GM12878 (cell line): ENCODE measurements around the gene LTB4R2. TPM values are rescaled to one million over a fixed set of nuclear protein-coding genes. Genes with fewer than 3 reads are reported as not detected.

Experiments
- ATAC-seq: fragments of 200-7000 bp; cut with Tn5 transposase; 3 replicates; pipeline ENCODE4 v1.9.1; 2020; ENCODE audit warnings: mild to moderate bottlenecking, moderate library complexity
- BruUV-seq: library from RNA; stranded (reverse); fragments of 400-500 nt; replicated peaks from 2 replicates; lab custom pipeline; 2021; lab: Mats Ljungman, UMichigan
- CTCF ChIA-PET: fragments of 300-600 bp; sonication (Branson Sonifier 250); formaldehyde crosslinking; extraction: SDS; loops from one replicate; lab custom pipeline; 2021; ENCODE audit warnings: inconsistent platforms; lab: Yijun Ruan, JAX
- POLR2A ChIA-PET: fragments of 350-600 bp; formaldehyde crosslinking; extraction: SDS; loops from one replicate; lab custom pipeline; 2021; ENCODE audit warnings: inconsistent platforms; lab: Charles Lee
- RAD21 ChIA-PET: fragments of 300-600 bp; sonication (Branson Sonifier 250); formaldehyde crosslinking; loops from one replicate; lab custom pipeline; 2023; ENCODE audit warnings: antibody characterized with exemption; ENCODE audit not compliant: unreplicated experiment; lab: Charles Lee
- SMC1A ChIA-PET: fragments of 300-600 bp; sonication (Branson Sonifier 250); formaldehyde crosslinking; loops from one replicate; lab custom pipeline; 2023; ENCODE audit not compliant: unreplicated experiment, uncharacterized antibody; lab: Charles Lee
- DNase-seq: peaks from one replicate; pipeline ENCODE4 v3.0.0-alpha.2; 2011; ENCODE audit warnings: low read depth, low spot score
- FAIRE-seq: peaks from 3 replicates; lab custom pipeline; 2011; peaks lifted over from hg19 to GRCh38; lab: Jason Lieb, UNC
- H2AFZ ChIP-seq: 2 replicates; pipeline ENCODE4 v1.6.0; 2011; ENCODE audit warnings: low read depth, low read length, control low read depth; ENCODE audit not compliant: control insufficient read depth
- H3K27ac ChIP-seq: 2 replicates; pipeline ENCODE4 v1.5.1; 2011; ENCODE audit warnings: control low read depth; ENCODE audit not compliant: control insufficient read depth, insufficient read depth
- H3K27me3 ChIP-seq, 2 experiments: replicated peaks in 1 of 2; 2 replicates each; pipeline versions ENCODE4 v1.6.0 to v1.6.1; 2011; ENCODE audit warnings: low read length in 1 of 2; ENCODE audit not compliant: control insufficient read depth in 2 of 2, insufficient read depth in 2 of 2
- H3K36me3 ChIP-seq, 2 experiments: 2 replicates each; pipeline ENCODE4 v1.5.1; 2011; ENCODE audit warnings: low read length in 1 of 2; ENCODE audit not compliant: control insufficient read depth in 2 of 2, insufficient read depth in 2 of 2
- H3K4me1 ChIP-seq: 2 replicates; pipeline ENCODE4 v1.6.1; 2011; ENCODE audit warnings: mild to moderate bottlenecking, low read length, moderate library complexity, mixed read lengths; ENCODE audit not compliant: control insufficient read depth, insufficient read depth
- H3K4me2 ChIP-seq: 2 replicates; pipeline ENCODE4 v1.6.0; 2011; ENCODE audit warnings: control low read depth; ENCODE audit not compliant: control insufficient read depth, insufficient read depth
- H3K4me3 ChIP-seq: fragments of 200-600 bp; sonication (generic); 2 replicates; pipeline ENCODE4 v1.5.1; 2016
- H3K79me2 ChIP-seq: 2 replicates; pipeline ENCODE4 v1.6.0; 2011; ENCODE audit warnings: low read length; ENCODE audit not compliant: control insufficient read depth, insufficient read depth
- H3K9ac ChIP-seq: 2 replicates; pipeline ENCODE4 v1.8.0; 2011; ENCODE audit warnings: low read length, control low read depth, mixed read lengths; ENCODE audit not compliant: control insufficient read depth, insufficient read depth
- H3K9me3 ChIP-seq: replicated peaks from 3 replicates; pipeline ENCODE4 v1.5.1; 2011; ENCODE audit warnings: mild to moderate bottlenecking, low read length; ENCODE audit not compliant: control insufficient read depth, insufficient read depth
- H4K20me1 ChIP-seq: 2 replicates; pipeline ENCODE4 v1.6.0; 2011; ENCODE audit not compliant: control insufficient read depth, insufficient read depth
- BCL11A ChIP-seq: IDR thresholded peaks from 2 replicates; pipeline ENCODE4 v1.6.1; 2011; ENCODE audit warnings: low read depth, low read length
- CEBPZ ChIP-seq: fragments of 150-350 bp; IDR thresholded peaks from 2 replicates; pipeline ENCODE4 v1.6.1; 2016; ENCODE audit warnings: low read depth, low read length
- CHD4 ChIP-seq: fragments of 200-600 bp; sonication (generic); IDR thresholded peaks from 2 replicates; pipeline ENCODE4 v1.6.1; 2016; ENCODE audit warnings: mild to moderate bottlenecking
- FOS ChIP-seq: IDR thresholded peaks from 3 replicates; pipeline ENCODE4 v1.6.1; 2011; ENCODE audit warnings: borderline replicate concordance; ENCODE audit not compliant: insufficient read length; ENCODE audit errors: extremely low read depth
- FOXM1 ChIP-seq: IDR thresholded peaks from 2 replicates; pipeline ENCODE4 v1.6.1; 2012; ENCODE audit warnings: low read depth, mild to moderate bottlenecking, inconsistent platforms, low read length, moderate library complexity
- HDGF ChIP-seq: fragments of 450-650 bp; IDR thresholded peaks from 2 replicates; pipeline ENCODE4 v1.6.1; 2016; ENCODE audit warnings: antibody characterized with exemption
- NFIC ChIP-seq: IDR thresholded peaks from 2 replicates; pipeline ENCODE4 v1.6.1; 2012; ENCODE audit warnings: low read depth, mild to moderate bottlenecking, inconsistent platforms, low read length, moderate library complexity
- NR2F1 ChIP-seq: fragments of 450-650 bp; conservative IDR thresholded peaks from 2 replicates; pipeline ENCODE4 v1.6.1; 2017; ENCODE audit warnings: mild to moderate bottlenecking
- NRF1 ChIP-seq: conservative IDR thresholded peaks from 2 replicates; pipeline ENCODE4 v1.6.1; 2011; ENCODE audit warnings: mild to moderate bottlenecking, low read depth, low read length, improper control_type of control experiment
- POU2F2 ChIP-seq: IDR thresholded peaks from 3 replicates; pipeline ENCODE4 v1.6.1; 2011; ENCODE audit warnings: low read depth, mild to moderate bottlenecking, low read length, borderline replicate concordance
- YY1 ChIP-seq: IDR thresholded peaks from 2 replicates; pipeline ENCODE4 v1.6.1; 2011; ENCODE audit warnings: low read depth, mild to moderate bottlenecking, low read length
- ZSCAN29 ChIP-seq: fragments of 450-650 bp; IDR thresholded peaks from 2 replicates; pipeline ENCODE4 v1.6.1; 2017; ENCODE audit warnings: mild to moderate bottlenecking, moderate library complexity
- WGBS: methylation state at CpG from one replicate; pipeline ENCODE4 v1.1.6; 2016; ENCODE audit warnings: low lambda C conversion rate; ENCODE audit not compliant: insufficient replicate concordance, insufficient coverage; ENCODE audit errors: missing lambda C conversion rate; 5-methylcytosine and 5-hydroxymethylcytosine counted together
- in situ Hi-C: fragments of 300-500 bp; cut with MboI; formaldehyde crosslinking; loops from 9 replicates; pipeline ENCODE4 v1.14.3; 2018; ENCODE audit warnings: mixed read lengths
- intact Hi-C: fragments of 100-400 bp; cut with micrococcal nuclease; formaldehyde crosslinking; loops from one replicate; pipeline ENCODE4 v1.14.2; 2022; ENCODE audit not compliant: unreplicated experiment
- polyA plus RNA-seq, 11 experiments: library from polyadenylated mRNA; depleted of rRNA in 4 of 11; unstranded in 6 of 11; stranded (reverse) in 5 of 11; fragments of >200 nt; fragmentation: Nextera tagmentation in 4 of 11; fragmentation: Illumina TruSeq in 1 of 11; extraction: Ambion mirVana in 4 of 11; extraction: Trizol in 1 of 11; gene quantifications; 1 replicate in 1 of 11; 2 replicates in 10 of 11; pipeline versions ENCODE4 v1.2.1 to v1.2.3, GENCODE V29; 2011 to 2016; ENCODE audit warnings: inconsistent platforms in 2 of 11, missing spikeins in 2 of 11, low read depth in 1 of 11
- small RNA-seq: library from RNA; depleted of rRNA; stranded (forward); fragments of <200 nt; gene quantifications from one replicate; pipeline ENCODE3, GENCODE V24; 2014
- total RNA-seq, 4 experiments: library from RNA; depleted of rRNA in 3 of 4; stranded (reverse); fragments of >200 nt in 3 of 4; fragmentation: Illumina TruSeq in 1 of 4; extraction: Trizol in 1 of 4; gene quantifications; 2 replicates each; pipeline versions ENCODE4 v1.2.1 to v1.2.3, GENCODE V29; 2013 to 2021

Gene LTB4R2
- total and polyA plus RNA-seq, 10 of the 15 experiments (the other 5 are each of a cell fraction or from before 2014, with no cell fraction given): 0.06 to 16.0 (median 2.6) TPM

GRCh38 chr14:24360281-24360680 is 50.3 kb downstream of the LTB4R2 start (continued):
- no peak for TF ChIP-seq CEBPZ
- no peak for TF ChIP-seq FOS
- no peak for TF ChIP-seq NR2F1

GRCh38 chr14:24361326-24361725 is 51.4 kb downstream of the LTB4R2 start:
- FAIRE-seq: no peak
- SMC1A ChIA-PET: interaction anchor here (1.1 to 2.0 kb wide), 9 partner anchors 9 to 75 kb away, joined by 3 to 15 read pairs (median 6); partner anchors contain the start of gene RIPK3
- POLR2A ChIA-PET: interaction anchor here (1.2 to 2.2 kb wide), 4 partner anchors 21 to 70 kb away, joined by 3 to 8 read pairs (median 4); partner anchors contain the start of genes KHNYN and RIPK3

More at GRCh38 chr14:24361326-24361725, 51.4 kb downstream of the LTB4R2 start:
- ChIA-PET CTCF (interaction anchor here (0.6 to 7.7 kb wide), 10 partner anchors 9 to 75 kb away, joined by 3 to 79 read pairs (median 6); partner anchors contain the start of gene KHNYN), RAD21 (interaction anchor here (1.1 to 3.0 kb wide), 5 partner anchors 18 to 76 kb away, joined by 3 to 23 read pairs (median 4); no protein-coding TSS in a partner anchor)
- TF ChIP-seq HDGF: no peak
- no peak for TF ChIP-seq YY1
- TF ChIP-seq ZSCAN29: no peak
- TF ChIP-seq NFIC: no peak
- TF ChIP-seq FOXM1: no peak
- TF ChIP-seq NRF1: no peak
- TF ChIP-seq CHD4: no peak
- TF ChIP-seq POU2F2: no peak
- no peak for TF ChIP-seq BCL11A
- no peak overlapping the region for H3K9ac ChIP-seq
- in situ Hi-C loops (no loop called here), intact Hi-C loops (no loop called here)
- H4K20me1 ChIP-seq: no peaks in the 10 kb centered on the region
- no peak overlapping the region for H3K4me2 ChIP-seq
- H2AFZ ChIP-seq: no peak overlapping the region
- H3K79me2 ChIP-seq: no peaks in the 10 kb centered on the region
- no TSS peak for BruUV-seq
- no peak overlapping the region for H3K4me3 ChIP-seq
- peaks cover 9% of the 10 kb centered on the region for H3K4me1 ChIP-seq
- H3K27me3 ChIP-seq: no peaks in the 10 kb centered on the region; a peak in 1 of 4 replicates
- no peak for DNase-seq
- H3K27ac ChIP-seq: no peak overlapping the region
- no peaks in the 10 kb centered on the region for H3K36me3 ChIP-seq
- no peaks in the 10 kb centered on the region for H3K9me3 ChIP-seq
- 82% methylated on average over 2 of the region's 2 CpGs for WGBS
- ATAC-seq: no peak

Small RNA genes within 50 kb of the gene (small RNA-seq; reads per million reads assigned to genes)
- not detected for gene RF00026

Other genes with a start within 250 kb of the LTB4R2 start
Only the 7 nearest of the 33 such genes appear.
- 54.1 and 55.7 TPM in 2 replicates for gene RABGGTA, start 38.5 kb upstream of the LTB4R2 start, total RNA-seq (2014; rRNA removed)
- gene RABGGTA, start 38.5 kb upstream of the LTB4R2 start, total RNA-seq (2014; rRNA removed; fragmentation: Illumina TruSeq; extraction: Trizol): 19.1 and 20.2 TPM in 2 replicates
- 54.4 and 59.1 TPM in 2 replicates for gene RABGGTA, start 38.5 kb upstream of the LTB4R2 start, total RNA-seq (2021)
- gene RABGGTA, start 38.5 kb upstream of the LTB4R2 start, polyA plus RNA-seq (2011; rRNA removed): 15.8 and 37.5 TPM in 2 replicates
- 18.4 and 35.6 TPM in 2 replicates for gene RABGGTA, start 38.5 kb upstream of the LTB4R2 start, polyA plus RNA-seq (2014; fragmentation: Illumina TruSeq; extraction: Trizol)
- gene RABGGTA, start 38.5 kb upstream of the LTB4R2 start, polyA plus RNA-seq (2014; fragmentation: Nextera tagmentation; extraction: Ambion mirVana): 10 to 100 TPM; 38.2 to 38.6 TPM
- 55.1 and 59.8 TPM in 2 replicates for gene RABGGTA, start 38.5 kb upstream of the LTB4R2 start, polyA plus RNA-seq (2014; rRNA removed)
- gene RABGGTA, start 38.5 kb upstream of the LTB4R2 start, polyA plus RNA-seq (2016; fragmentation: Nextera tagmentation; extraction: Ambion mirVana): 10 to 100 TPM; 69.5 to 75.6 TPM
- 14.0 and 17.6 TPM in 2 replicates for gene DHRS1, start 10.4 kb upstream of the LTB4R2 start, total RNA-seq (2014; rRNA removed)
- 12.1 and 12.6 TPM in 2 replicates for gene DHRS1, start 10.4 kb upstream of the LTB4R2 start, total RNA-seq (2014; rRNA removed; fragmentation: Illumina TruSeq; extraction: Trizol)
- 23.3 and 26.8 TPM in 2 replicates for gene DHRS1, start 10.4 kb upstream of the LTB4R2 start, total RNA-seq (2021)
- gene DHRS1, start 10.4 kb upstream of the LTB4R2 start, polyA plus RNA-seq (2011; rRNA removed): 12.6 and 16.0 TPM in 2 replicates
- 16.9 and 26.1 TPM in 2 replicates for gene DHRS1, start 10.4 kb upstream of the LTB4R2 start, polyA plus RNA-seq (2014; fragmentation: Illumina TruSeq; extraction: Trizol)
- gene DHRS1, start 10.4 kb upstream of the LTB4R2 start, polyA plus RNA-seq (2014; fragmentation: Nextera tagmentation; extraction: Ambion mirVana): 10 to 100 TPM; 44.6 to 45.0 TPM
- gene DHRS1, start 10.4 kb upstream of the LTB4R2 start, polyA plus RNA-seq (2014; rRNA removed): 25.3 and 29.2 TPM in 2 replicates
- 10 to 100 TPM; 30.4 to 32.5 TPM for gene DHRS1, start 10.4 kb upstream of the LTB4R2 start, polyA plus RNA-seq (2016; fragmentation: Nextera tagmentation; extraction: Ambion mirVana)
- 33.1 and 33.4 TPM in 2 replicates for gene NOP9, start 10.3 kb upstream of the LTB4R2 start, total RNA-seq (2014; rRNA removed)
- 24.2 and 25.4 TPM in 2 replicates for gene NOP9, start 10.3 kb upstream of the LTB4R2 start, total RNA-seq (2014; rRNA removed; fragmentation: Illumina TruSeq; extraction: Trizol)
- 36.8 and 43.9 TPM in 2 replicates for gene NOP9, start 10.3 kb upstream of the LTB4R2 start, total RNA-seq (2021)
- 11.4 and 17.0 TPM in 2 replicates for gene NOP9, start 10.3 kb upstream of the LTB4R2 start, polyA plus RNA-seq (2011; rRNA removed)
- 28.6 and 28.8 TPM in 2 replicates for gene NOP9, start 10.3 kb upstream of the LTB4R2 start, polyA plus RNA-seq (2014; fragmentation: Illumina TruSeq; extraction: Trizol)
- gene NOP9, start 10.3 kb upstream of the LTB4R2 start, polyA plus RNA-seq (2014; fragmentation: Nextera tagmentation; extraction: Ambion mirVana): 1 to 10 TPM; 2.4 to 3.4 TPM
- gene NOP9, start 10.3 kb upstream of the LTB4R2 start, polyA plus RNA-seq (2014; rRNA removed): 23.6 and 26.1 TPM in 2 replicates
- gene NOP9, start 10.3 kb upstream of the LTB4R2 start, polyA plus RNA-seq (2016; fragmentation: Nextera tagmentation; extraction: Ambion mirVana): 1 to 10 TPM; 4.9 to 6.1 TPM
- 4.1 and 5.5 TPM in 2 replicates for gene CIDEB, start 2.2 kb upstream of the LTB4R2 start, total RNA-seq (2014; rRNA removed)
- 2.5 and 2.7 TPM in 2 replicates for gene CIDEB, start 2.2 kb upstream of the LTB4R2 start, total RNA-seq (2014; rRNA removed; fragmentation: Illumina TruSeq; extraction: Trizol)
- gene CIDEB, start 2.2 kb upstream of the LTB4R2 start, total RNA-seq (2021): 5.1 and 5.5 TPM in 2 replicates
- gene CIDEB, start 2.2 kb upstream of the LTB4R2 start, polyA plus RNA-seq (2011; rRNA removed): 0.19 and 0.34 TPM in 2 replicates
- 5.2 and 5.7 TPM in 2 replicates for gene CIDEB, start 2.2 kb upstream of the LTB4R2 start, polyA plus RNA-seq (2014; fragmentation: Illumina TruSeq; extraction: Trizol)
- gene CIDEB, start 2.2 kb upstream of the LTB4R2 start, polyA plus RNA-seq (2014; fragmentation: Nextera tagmentation; extraction: Ambion mirVana): 1 to 10 TPM in 1 of 2 experiments, under 1 TPM in 1; 0.82 to 2.3 TPM
- 5.4 and 6.3 TPM in 2 replicates for gene CIDEB, start 2.2 kb upstream of the LTB4R2 start, polyA plus RNA-seq (2014; rRNA removed)
- 1 to 10 TPM; 3.1 to 3.3 TPM for gene CIDEB, start 2.2 kb upstream of the LTB4R2 start, polyA plus RNA-seq (2016; fragmentation: Nextera tagmentation; extraction: Ambion mirVana)
- gene LTB4R, start 1.4 kb downstream of the LTB4R2 start, total RNA-seq (2014; rRNA removed): 4.9 and 10.8 TPM in 2 replicates
- 2.9 and 3.1 TPM in 2 replicates for gene LTB4R, start 1.4 kb downstream of the LTB4R2 start, total RNA-seq (2014; rRNA removed; fragmentation: Illumina TruSeq; extraction: Trizol)
- 6.8 and 9.2 TPM in 2 replicates for gene LTB4R, start 1.4 kb downstream of the LTB4R2 start, total RNA-seq (2021)
- gene LTB4R, start 1.4 kb downstream of the LTB4R2 start, polyA plus RNA-seq (2011; rRNA removed): 3.9 and 4.8 TPM in 2 replicates
- 7.8 and 10.6 TPM in 2 replicates for gene LTB4R, start 1.4 kb downstream of the LTB4R2 start, polyA plus RNA-seq (2014; fragmentation: Illumina TruSeq; extraction: Trizol)
- 1 to 10 TPM; 1.2 to 1.7 TPM for gene LTB4R, start 1.4 kb downstream of the LTB4R2 start, polyA plus RNA-seq (2014; fragmentation: Nextera tagmentation; extraction: Ambion mirVana)
- gene LTB4R, start 1.4 kb downstream of the LTB4R2 start, polyA plus RNA-seq (2014; rRNA removed): 14.0 and 18.3 TPM in 2 replicates
- 1 to 10 TPM; 3.1 to 3.2 TPM for gene LTB4R, start 1.4 kb downstream of the LTB4R2 start, polyA plus RNA-seq (2016; fragmentation: Nextera tagmentation; extraction: Ambion mirVana)
- 0.11 and 0.23 TPM in 2 replicates for gene ADCY4, start 24.9 kb downstream of the LTB4R2 start, total RNA-seq (2014; rRNA removed)
- 0.46 TPM in 1 of 2 replicates, not detected in the other for gene ADCY4, start 24.9 kb downstream of the LTB4R2 start, total RNA-seq (2014; rRNA removed; fragmentation: Illumina TruSeq; extraction: Trizol)
- gene ADCY4, start 24.9 kb downstream of the LTB4R2 start, total RNA-seq (2021): 0.87 and 1.0 TPM in 2 replicates
- 0.09 and 0.34 TPM in 2 replicates for gene ADCY4, start 24.9 kb downstream of the LTB4R2 start, polyA plus RNA-seq (2011; rRNA removed)
- gene ADCY4, start 24.9 kb downstream of the LTB4R2 start, polyA plus RNA-seq (2014; fragmentation: Illumina TruSeq; extraction: Trizol): 0.21 and 0.60 TPM in 2 replicates
- under 1 TPM; 0.05 to 0.11 TPM for gene ADCY4, start 24.9 kb downstream of the LTB4R2 start, polyA plus RNA-seq (2014; fragmentation: Nextera tagmentation; extraction: Ambion mirVana)
- 0.19 and 1.1 TPM in 2 replicates for gene ADCY4, start 24.9 kb downstream of the LTB4R2 start, polyA plus RNA-seq (2014; rRNA removed)
- under 1 TPM; 0.21 to 0.33 TPM for gene ADCY4, start 24.9 kb downstream of the LTB4R2 start, polyA plus RNA-seq (2016; fragmentation: Nextera tagmentation; extraction: Ambion mirVana)
- 10.7 and 11.6 TPM in 2 replicates for gene RIPK3, start 29.9 kb downstream of the LTB4R2 start, total RNA-seq (2014; rRNA removed)
- 8.3 and 8.6 TPM in 2 replicates for gene RIPK3, start 29.9 kb downstream of the LTB4R2 start, total RNA-seq (2014; rRNA removed; fragmentation: Illumina TruSeq; extraction: Trizol)
- 11.2 and 12.8 TPM in 2 replicates for gene RIPK3, start 29.9 kb downstream of the LTB4R2 start, total RNA-seq (2021)
- 4.4 and 6.5 TPM in 2 replicates for gene RIPK3, start 29.9 kb downstream of the LTB4R2 start, polyA plus RNA-seq (2011; rRNA removed)
- gene RIPK3, start 29.9 kb downstream of the LTB4R2 start, polyA plus RNA-seq (2014; fragmentation: Illumina TruSeq; extraction: Trizol): 7.4 and 8.3 TPM in 2 replicates
- gene RIPK3, start 29.9 kb downstream of the LTB4R2 start, polyA plus RNA-seq (2014; fragmentation: Nextera tagmentation; extraction: Ambion mirVana): 1 to 10 TPM; 2.0 to 2.7 TPM
- 13.6 and 17.1 TPM in 2 replicates for gene RIPK3, start 29.9 kb downstream of the LTB4R2 start, polyA plus RNA-seq (2014; rRNA removed)
- 1 to 10 TPM; 7.5 to 8.0 TPM for gene RIPK3, start 29.9 kb downstream of the LTB4R2 start, polyA plus RNA-seq (2016; fragmentation: Nextera tagmentation; extraction: Ambion mirVana)